GM12878 (cell line): ENCODE measurements around the gene NOP16. TPM values are rescaled to one million over a fixed set of nuclear protein-coding genes. Genes with fewer than 3 reads are reported as not detected.

Experiments
- ATAC-seq: fragments of 200-7000 bp; cut with Tn5 transposase; 3 replicates; pipeline ENCODE4 v1.9.1; 2020; ENCODE audit warnings: mild to moderate bottlenecking, moderate library complexity
- BruUV-seq: library from RNA; stranded (reverse); fragments of 400-500 nt; replicated peaks from 2 replicates; lab custom pipeline; 2021; lab: Mats Ljungman, UMichigan
- CTCF ChIA-PET: fragments of 300-600 bp; sonication (Branson Sonifier 250); formaldehyde crosslinking; extraction: SDS; loops from one replicate; lab custom pipeline; 2021; ENCODE audit warnings: inconsistent platforms; lab: Yijun Ruan, JAX
- POLR2A ChIA-PET: fragments of 350-600 bp; formaldehyde crosslinking; extraction: SDS; loops from one replicate; lab custom pipeline; 2021; ENCODE audit warnings: inconsistent platforms; lab: Charles Lee
- RAD21 ChIA-PET: fragments of 300-600 bp; sonication (Branson Sonifier 250); formaldehyde crosslinking; loops from one replicate; lab custom pipeline; 2023; ENCODE audit warnings: antibody characterized with exemption; ENCODE audit not compliant: unreplicated experiment; lab: Charles Lee
- SMC1A ChIA-PET: fragments of 300-600 bp; sonication (Branson Sonifier 250); formaldehyde crosslinking; loops from one replicate; lab custom pipeline; 2023; ENCODE audit not compliant: unreplicated experiment, uncharacterized antibody; lab: Charles Lee
- DNase-seq: peaks from one replicate; pipeline ENCODE4 v3.0.0-alpha.2; 2011; ENCODE audit warnings: low read depth, low spot score
- FAIRE-seq: peaks from 3 replicates; lab custom pipeline; 2011; peaks lifted over from hg19 to GRCh38; lab: Jason Lieb, UNC
- H2AFZ ChIP-seq: 2 replicates; pipeline ENCODE4 v1.6.0; 2011; ENCODE audit warnings: low read depth, low read length, control low read depth; ENCODE audit not compliant: control insufficient read depth
- H3K27ac ChIP-seq: 2 replicates; pipeline ENCODE4 v1.5.1; 2011; ENCODE audit warnings: control low read depth; ENCODE audit not compliant: control insufficient read depth, insufficient read depth
- H3K27me3 ChIP-seq, 2 experiments: replicated peaks in 1 of 2; 2 replicates each; pipeline versions ENCODE4 v1.6.0 to v1.6.1; 2011; ENCODE audit warnings: low read length in 1 of 2; ENCODE audit not compliant: control insufficient read depth in 2 of 2, insufficient read depth in 2 of 2
- H3K36me3 ChIP-seq, 2 experiments: 2 replicates each; pipeline ENCODE4 v1.5.1; 2011; ENCODE audit warnings: low read length in 1 of 2; ENCODE audit not compliant: control insufficient read depth in 2 of 2, insufficient read depth in 2 of 2
- H3K4me1 ChIP-seq: 2 replicates; pipeline ENCODE4 v1.6.1; 2011; ENCODE audit warnings: mild to moderate bottlenecking, low read length, moderate library complexity, mixed read lengths; ENCODE audit not compliant: control insufficient read depth, insufficient read depth
- H3K4me2 ChIP-seq: 2 replicates; pipeline ENCODE4 v1.6.0; 2011; ENCODE audit warnings: control low read depth; ENCODE audit not compliant: control insufficient read depth, insufficient read depth
- H3K4me3 ChIP-seq: fragments of 200-600 bp; sonication (generic); 2 replicates; pipeline ENCODE4 v1.5.1; 2016
- H3K79me2 ChIP-seq: 2 replicates; pipeline ENCODE4 v1.6.0; 2011; ENCODE audit warnings: low read length; ENCODE audit not compliant: control insufficient read depth, insufficient read depth
- H3K9ac ChIP-seq: 2 replicates; pipeline ENCODE4 v1.8.0; 2011; ENCODE audit warnings: low read length, control low read depth, mixed read lengths; ENCODE audit not compliant: control insufficient read depth, insufficient read depth
- H3K9me3 ChIP-seq: replicated peaks from 3 replicates; pipeline ENCODE4 v1.5.1; 2011; ENCODE audit warnings: mild to moderate bottlenecking, low read length; ENCODE audit not compliant: control insufficient read depth, insufficient read depth
- H4K20me1 ChIP-seq: 2 replicates; pipeline ENCODE4 v1.6.0; 2011; ENCODE audit not compliant: control insufficient read depth, insufficient read depth
- BHLHE40 ChIP-seq, 2 experiments: fragments of 450-650 bp in 1 of 2; IDR thresholded peaks; 2 replicates each; pipeline ENCODE4 v1.6.1; 2011 to 2017; ENCODE audit warnings: low read depth in 2 of 2, borderline replicate concordance in 1 of 2, improper control_type of control experiment in 1 of 2, low read length in 1 of 2, mild to moderate bottlenecking in 1 of 2
- CEBPZ ChIP-seq: fragments of 150-350 bp; IDR thresholded peaks from 2 replicates; pipeline ENCODE4 v1.6.1; 2016; ENCODE audit warnings: low read depth, low read length
- ELK1 ChIP-seq: IDR thresholded peaks from 2 replicates; pipeline ENCODE4 v1.6.1; 2012; ENCODE audit warnings: low read depth, low read length, improper control_type of control experiment
- ESRRA ChIP-seq: IDR thresholded peaks from 2 replicates; pipeline ENCODE4 v1.6.1; 2012; ENCODE audit warnings: mild to moderate bottlenecking, low read length, improper control_type of control experiment
- FOS ChIP-seq: IDR thresholded peaks from 3 replicates; pipeline ENCODE4 v1.6.1; 2011; ENCODE audit warnings: borderline replicate concordance; ENCODE audit not compliant: insufficient read length; ENCODE audit errors: extremely low read depth
- FOXK2 ChIP-seq: fragments of 450-650 bp; IDR thresholded peaks from 2 replicates; pipeline ENCODE4 v1.6.1; 2017; ENCODE audit warnings: mild to moderate bottlenecking, moderate library complexity
- POLR2AphosphoS2 ChIP-seq: IDR thresholded peaks from 2 replicates; pipeline ENCODE4 v1.6.1; 2011; ENCODE audit warnings: low read depth, mild to moderate bottlenecking, low read length, improper control_type of control experiment, moderate library complexity
- TCF12 ChIP-seq: IDR thresholded peaks from 2 replicates; pipeline ENCODE4 v1.6.1; 2011; ENCODE audit warnings: low read depth, mild to moderate bottlenecking, low read length
- WGBS: methylation state at CpG from one replicate; pipeline ENCODE4 v1.1.6; 2016; ENCODE audit warnings: low lambda C conversion rate; ENCODE audit not compliant: insufficient replicate concordance, insufficient coverage; ENCODE audit errors: missing lambda C conversion rate; 5-methylcytosine and 5-hydroxymethylcytosine counted together
- in situ Hi-C: fragments of 300-500 bp; cut with MboI; formaldehyde crosslinking; loops from 9 replicates; pipeline ENCODE4 v1.14.3; 2018; ENCODE audit warnings: mixed read lengths
- intact Hi-C: fragments of 100-400 bp; cut with micrococcal nuclease; formaldehyde crosslinking; loops from one replicate; pipeline ENCODE4 v1.14.2; 2022; ENCODE audit not compliant: unreplicated experiment
- polyA plus RNA-seq, 11 experiments: library from polyadenylated mRNA; depleted of rRNA in 4 of 11; unstranded in 6 of 11; stranded (reverse) in 5 of 11; fragments of >200 nt; fragmentation: Nextera tagmentation in 4 of 11; fragmentation: Illumina TruSeq in 1 of 11; extraction: Ambion mirVana in 4 of 11; extraction: Trizol in 1 of 11; gene quantifications; 1 replicate in 1 of 11; 2 replicates in 10 of 11; pipeline versions ENCODE4 v1.2.1 to v1.2.3, GENCODE V29; 2011 to 2016; ENCODE audit warnings: inconsistent platforms in 2 of 11, missing spikeins in 2 of 11, low read depth in 1 of 11
- total RNA-seq, 4 experiments: library from RNA; depleted of rRNA in 3 of 4; stranded (reverse); fragments of >200 nt in 3 of 4; fragmentation: Illumina TruSeq in 1 of 4; extraction: Trizol in 1 of 4; gene quantifications; 2 replicates each; pipeline versions ENCODE4 v1.2.1 to v1.2.3, GENCODE V29; 2013 to 2021

The NOP16 gene
- total and polyA plus RNA-seq, 10 of the 15 experiments (the other 5 are each of a cell fraction or from before 2014, with no cell fraction given) = 50.3 to 276 (median 116) TPM

GRCh38 chr5:176360894-176361436, 27.4 kb downstream of the NOP16 start (continued):
- no peak for TF ChIP-seq POLR2AphosphoS2
- TF ChIP-seq FOXK2 = no peak
- no peak for TF ChIP-seq ELK1
- no peak for TF ChIP-seq ESRRA
- TF ChIP-seq FOS = no peak

- ChIA-PET POLR2A (interaction anchor here (0.7 to 3.2 kb wide), 4 partner anchors 8 to 175 kb away, joined by 3 to 41 read pairs (median 6); partner anchors contain the start of genes HIGD2A and NOP16), SMC1A (interaction anchor here (1.0 to 1.5 kb wide), 4 partner anchors 9 to 39 kb away, joined by 3 to 4 read pairs (median 4); no protein-coding TSS in a partner anchor), RAD21 (interaction anchor here (3.2 kb wide), 1 partner anchor 8 kb away, joined by 29 read pairs; no protein-coding TSS in a partner anchor)
- Histone ChIP-seq H3K4me3 (peak overlapping the region; percentile 29; the same call in 1 of the 2 replicates), H2AFZ (no peak overlapping the region), H3K27ac (no peak overlapping the region), H3K9me3 (no peaks in the 10 kb centered on the region), H3K9ac (no peak overlapping the region)
- WGBS = 60% methylated on average over 4 of the region's 4 CpGs
- in situ Hi-C loops = no loop called here
- DNase-seq = no peak
- TF ChIP-seq POLR2AphosphoS2 = no peak
- 0 out of 2 replicates have a peak, but pooled peaks have one; percentile 72 for TF ChIP-seq TCF12
- TF ChIP-seq CEBPZ = no peak
- TF ChIP-seq BHLHE40 (IDR thresholded peaks at IDR 0.05; ENCODE audit: borderline replicate concordance in 1 of 2, low read depth in 2 of 2, low read length in 1 of 2) = no peak
- TF ChIP-seq, all 136 proteins: peak for 1
- H4K20me1 ChIP-seq = 0 out of 2 replicates have a peak, but pooled peaks cover 4% of the 10 kb centered on the region
- no peaks in the 10 kb centered on the region; the same call in 1 of the 2 replicates for H3K4me1 ChIP-seq
- ATAC-seq (no peak), FAIRE-seq (no peak)
- TSS peak; percentile 28 for BruUV-seq
- peaks cover 2 to 6% of the 10 kb centered on the region in 2 experiments; a peak in 2 of 4 replicates for H3K36me3 ChIP-seq
- CTCF ChIA-PET = interaction anchor here (1.2 to 1.8 kb wide), 3 partner anchors 8 to 56 kb away, joined by 3 to 6 read pairs (median 4); partner anchors contain the start of gene CLTB
- H3K27me3 ChIP-seq = no peaks in the 10 kb centered on the region
- intact Hi-C loops = loop anchor here (2.0 kb wide), 1 partner anchor 29 kb away; the partner anchor contains the start of genes HIGD2A and NOP16
- H3K4me2 ChIP-seq = peak overlapping the region; percentile 59
- peaks cover 42% of the 10 kb centered on the region for H3K79me2 ChIP-seq
Measured at GRCh38 chr5:176359658-176360057, 28.7 kb downstream of the NOP16 start.
